EH (cell line): ENCODE results near the gene NDUFV3.
"Not testable (repeated sequence)": the region's sequence is repeated elsewhere in the genome, so short reads cannot be mapped to it uniquely, and the experiment has no call there.

Experiments used
- DNase-seq: peaks from one replicate; pipeline ENCODE4 v3.0.0-alpha.2; 2015; ENCODE audit warnings: low read depth

Gene NDUFV3

DNA sequence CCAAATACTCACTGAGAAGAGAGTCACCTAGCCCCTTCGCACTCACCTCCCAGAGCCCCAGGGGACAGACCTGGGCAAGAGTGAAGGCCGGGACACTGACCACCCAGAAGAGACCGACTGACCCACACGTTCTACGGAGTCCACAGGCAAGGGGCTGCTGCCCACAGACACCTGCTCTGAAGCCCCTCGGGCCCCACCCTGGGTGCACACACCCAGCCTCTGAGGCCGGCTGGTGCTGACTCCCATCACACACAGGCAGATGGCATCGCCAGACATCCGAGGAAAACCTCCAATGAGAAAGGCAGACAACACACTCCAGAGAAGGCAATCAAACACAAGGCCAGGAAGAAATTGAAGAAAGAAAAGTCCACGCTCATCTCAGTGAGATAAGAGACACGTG is 35.9 kb upstream of the NDUFV3 start:
- no peak for DNase-seq

DNA sequence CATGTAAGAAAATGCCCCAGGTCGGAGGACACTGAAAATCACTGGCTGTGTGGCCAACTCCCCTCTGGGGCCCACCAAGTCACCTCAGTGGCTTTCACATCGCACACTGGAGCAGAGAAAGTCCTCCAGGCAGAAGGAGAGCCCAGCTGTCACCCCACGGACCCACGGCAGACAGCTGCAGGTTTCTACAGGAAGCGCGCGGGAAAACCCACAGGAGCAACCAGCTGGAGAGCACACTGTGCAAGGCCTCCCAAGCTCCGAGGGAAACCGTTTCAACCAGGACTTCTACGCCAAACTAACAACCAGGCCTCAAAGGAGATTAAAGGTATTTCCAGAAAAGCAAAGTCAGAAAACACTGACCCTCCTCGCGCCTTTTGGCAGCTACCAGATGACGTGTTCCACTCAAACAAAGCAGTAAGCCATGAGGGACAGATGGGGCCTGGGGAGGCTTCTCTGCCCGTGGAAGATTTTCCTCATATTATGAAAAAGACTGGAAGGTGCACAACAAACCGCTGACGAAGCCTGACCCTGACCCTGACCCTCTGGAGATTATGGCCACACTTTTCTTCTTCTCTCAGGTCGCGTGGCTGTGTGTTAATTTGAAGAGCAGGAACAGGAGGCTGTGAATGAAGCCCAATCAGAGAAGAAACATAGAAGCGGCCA is 34.8 kb upstream of the NDUFV3 start:
- DNase-seq: no peak

DNA sequence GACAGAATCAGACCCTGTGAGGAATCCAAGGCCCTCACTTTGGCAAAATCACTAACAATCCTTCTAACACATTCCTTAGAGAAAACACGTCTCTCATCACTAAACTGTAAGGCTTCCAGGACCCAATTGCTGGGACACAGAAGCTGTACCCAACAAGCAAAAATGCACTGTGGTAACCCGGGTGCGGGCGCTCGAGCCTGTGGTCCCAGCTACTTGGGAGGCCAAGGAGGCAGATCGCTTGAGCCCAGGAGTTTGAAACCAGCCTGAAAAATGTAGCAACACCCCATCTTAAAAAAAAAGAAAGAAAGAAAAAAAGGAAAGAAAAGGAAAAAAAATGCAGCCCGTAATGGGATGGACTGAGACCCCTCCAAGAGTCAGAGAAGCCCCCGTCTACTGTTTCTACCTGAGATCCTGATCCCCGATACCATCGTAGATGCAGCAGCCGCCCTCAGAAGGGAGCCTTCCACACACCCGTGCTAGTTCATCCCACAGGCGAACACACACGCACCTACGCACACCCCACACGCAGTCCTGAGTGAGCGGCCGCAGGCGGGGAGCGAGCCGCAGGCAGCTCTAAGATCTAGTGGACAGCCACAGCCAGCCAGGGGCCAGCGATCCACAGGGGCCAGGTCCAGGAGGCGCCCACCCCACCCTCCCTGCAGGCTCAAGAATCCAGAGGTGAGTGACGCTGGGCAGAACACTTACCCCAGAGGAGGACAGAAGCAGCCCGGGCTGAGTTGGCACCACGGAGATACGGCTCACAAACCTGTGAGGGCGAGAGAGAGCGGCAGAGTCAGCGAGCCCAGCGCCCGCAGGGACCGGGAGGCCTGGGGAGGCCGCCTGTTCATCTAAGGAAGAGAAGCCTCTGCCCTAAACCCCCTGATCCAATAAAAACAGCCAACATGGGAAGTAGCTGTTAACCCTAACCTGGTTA is 33.9 kb upstream of the NDUFV3 start:
- DNase-seq: no peak

DNA sequence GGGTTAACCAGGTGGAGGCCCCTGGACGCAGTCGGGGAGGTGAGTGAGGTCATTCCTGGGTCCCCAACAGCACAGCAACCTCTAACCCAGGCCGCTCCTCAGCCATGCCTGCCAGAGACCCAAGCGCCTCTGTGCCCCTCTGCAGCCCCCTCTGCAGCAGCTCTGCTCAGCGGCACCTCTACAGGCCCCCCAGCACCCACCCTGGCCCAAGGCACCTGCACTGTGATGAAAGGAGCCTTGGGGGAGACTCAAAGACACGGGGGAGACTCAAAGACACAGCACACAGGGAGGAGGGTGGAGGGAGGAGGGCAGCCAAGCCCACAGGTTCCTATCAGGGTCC is 33.2 kb upstream of the NDUFV3 start:
- DNase-seq: no peak

DNA sequence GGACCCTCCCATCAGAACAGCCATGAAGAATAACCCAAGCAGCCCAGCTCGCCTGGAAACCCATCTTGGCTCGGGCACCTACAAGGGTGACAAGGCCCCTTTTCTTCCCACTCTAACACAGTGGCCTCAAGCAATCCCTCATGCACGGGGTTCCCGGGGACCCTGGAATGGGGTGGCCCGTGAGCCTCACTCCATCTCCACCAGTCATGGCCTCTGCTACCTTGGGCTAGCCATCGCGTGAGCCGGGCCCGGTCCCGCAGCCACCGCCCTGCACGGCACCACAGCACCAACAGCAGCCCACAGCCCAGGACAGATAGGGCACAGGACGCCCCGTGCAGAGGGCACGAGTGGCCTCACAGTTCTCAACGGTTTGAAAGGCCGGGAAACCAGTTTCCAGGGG is 32.8 kb upstream of the NDUFV3 start:
- no peak for DNase-seq

DNA sequence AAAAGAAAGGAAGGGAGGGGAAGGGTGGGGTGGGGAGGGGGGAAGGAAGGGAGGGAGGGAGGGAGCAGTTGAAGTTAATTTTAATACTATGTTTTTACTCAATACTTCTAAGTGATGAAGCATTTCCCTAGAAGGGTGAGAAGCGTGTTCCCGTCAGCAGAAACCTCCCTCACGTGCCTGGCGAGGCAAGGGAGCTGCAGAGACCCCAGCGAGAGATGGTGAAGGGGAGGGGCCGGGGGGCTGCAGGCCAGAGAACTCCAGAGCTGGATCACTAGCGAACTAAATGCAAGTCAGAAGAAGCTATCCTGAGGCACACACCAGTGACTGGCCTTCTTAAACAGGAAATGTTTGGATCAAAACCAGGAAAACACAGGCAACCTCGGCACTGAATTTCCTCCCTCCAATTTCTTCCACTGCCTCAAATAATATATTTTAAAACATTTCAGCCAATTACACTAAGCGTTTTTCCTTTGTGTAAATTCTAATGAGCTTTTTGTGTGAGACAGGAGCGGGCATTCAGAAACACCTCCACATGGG is 31.7 kb upstream of the NDUFV3 start:
- DNase-seq: no peak

DNA sequence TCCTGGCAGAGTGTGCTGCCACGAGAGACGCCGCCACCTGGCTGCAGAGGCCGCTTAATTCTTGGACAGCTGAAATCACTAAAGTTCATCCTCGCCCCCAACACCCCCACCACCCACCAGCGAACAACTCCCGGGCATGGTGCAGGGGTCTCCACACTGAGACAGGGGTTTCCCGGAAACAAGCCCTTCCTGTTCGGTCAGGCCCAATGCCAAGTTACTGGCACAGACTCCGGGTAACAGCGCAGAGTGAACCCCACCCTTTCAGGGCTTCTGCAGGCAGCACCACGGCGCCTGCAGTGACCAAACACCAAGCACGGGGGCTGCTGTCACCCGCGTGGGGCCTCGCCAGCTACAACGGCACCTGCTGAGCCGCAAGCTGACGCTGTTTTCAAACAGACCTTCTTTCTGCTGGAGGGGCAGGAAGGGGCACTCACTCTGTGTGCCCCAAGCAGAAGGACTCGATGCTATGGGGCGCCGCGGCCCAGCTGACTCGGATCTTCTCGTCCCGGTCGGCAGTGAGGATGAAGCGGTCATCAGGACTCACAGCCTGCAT is 31.2 kb upstream of the NDUFV3 start:
- DNase-seq: no peak

DNA sequence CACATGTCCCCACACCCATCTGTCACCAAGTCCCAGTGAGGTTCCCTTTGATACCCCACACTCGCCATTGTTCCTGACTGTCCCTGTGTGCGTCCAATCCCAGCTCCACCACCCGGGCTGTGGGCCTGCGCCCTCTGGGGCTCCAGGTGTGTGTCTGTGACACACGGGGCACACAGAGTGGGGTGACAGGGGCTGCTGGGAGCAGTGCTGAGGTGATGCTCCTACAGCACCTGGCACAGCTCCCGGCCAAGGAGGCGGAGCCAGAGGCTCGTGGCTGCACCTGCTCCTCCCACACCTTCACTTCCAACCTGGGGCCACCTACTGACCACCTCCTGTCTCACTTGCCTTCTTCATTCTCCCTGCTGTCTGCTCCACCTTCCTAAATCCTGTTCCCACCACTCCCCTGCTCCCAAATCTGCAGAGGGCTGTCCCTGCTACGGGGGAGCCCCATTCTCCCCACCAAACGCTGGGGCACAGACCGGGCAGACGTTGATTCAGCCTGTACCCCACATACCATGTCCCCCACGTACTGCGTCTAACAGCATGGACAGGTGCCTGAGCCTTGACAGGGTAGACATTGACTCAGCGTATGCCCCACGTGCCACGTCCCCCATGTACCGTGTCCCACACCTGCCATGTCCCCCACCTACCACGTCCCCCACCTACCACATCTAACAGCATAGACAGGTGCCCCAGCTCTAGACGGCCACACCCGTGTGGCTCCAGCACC is 30.2 kb upstream of the NDUFV3 start:
- no peak for DNase-seq

DNA sequence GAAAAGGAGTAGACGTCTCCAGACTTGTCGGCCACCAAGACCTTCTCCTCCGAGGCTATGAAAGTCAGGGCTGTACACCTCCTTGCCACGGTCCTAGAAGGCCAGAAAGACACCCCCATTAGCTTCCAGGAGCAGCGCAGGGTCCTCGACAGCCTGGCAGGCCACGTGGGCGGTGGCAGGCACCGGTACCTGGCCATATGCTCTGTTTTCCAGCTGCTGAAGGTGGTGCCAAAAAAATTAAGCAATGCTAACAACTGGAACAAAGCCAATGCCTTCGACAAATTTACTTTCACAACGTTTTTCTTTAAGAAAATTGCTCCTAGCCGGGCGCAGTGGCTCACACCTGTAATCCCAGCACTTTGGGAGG is 29.6 kb upstream of the NDUFV3 start:
- no peak for DNase-seq

DNA sequence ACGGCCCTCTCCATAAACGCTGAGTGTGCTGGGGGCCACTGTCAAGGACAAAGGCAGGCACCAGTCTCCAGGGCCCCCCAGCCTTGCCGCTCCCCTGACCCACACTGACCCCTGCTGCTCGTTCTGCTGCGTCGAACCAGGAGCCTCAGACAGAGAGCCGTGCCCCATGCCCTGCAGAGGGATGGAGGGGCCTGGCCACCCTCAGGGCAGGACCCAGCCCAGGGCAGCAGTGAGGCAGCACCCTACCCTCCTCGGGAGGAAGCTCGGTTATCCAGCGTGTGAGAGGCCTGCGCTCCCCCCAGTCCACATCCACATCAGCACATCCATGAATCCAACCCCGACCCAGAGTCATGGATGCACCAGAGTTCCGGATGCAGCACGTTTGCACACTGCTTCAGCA is 28.8 kb upstream of the NDUFV3 start:
- no peak for DNase-seq

DNA sequence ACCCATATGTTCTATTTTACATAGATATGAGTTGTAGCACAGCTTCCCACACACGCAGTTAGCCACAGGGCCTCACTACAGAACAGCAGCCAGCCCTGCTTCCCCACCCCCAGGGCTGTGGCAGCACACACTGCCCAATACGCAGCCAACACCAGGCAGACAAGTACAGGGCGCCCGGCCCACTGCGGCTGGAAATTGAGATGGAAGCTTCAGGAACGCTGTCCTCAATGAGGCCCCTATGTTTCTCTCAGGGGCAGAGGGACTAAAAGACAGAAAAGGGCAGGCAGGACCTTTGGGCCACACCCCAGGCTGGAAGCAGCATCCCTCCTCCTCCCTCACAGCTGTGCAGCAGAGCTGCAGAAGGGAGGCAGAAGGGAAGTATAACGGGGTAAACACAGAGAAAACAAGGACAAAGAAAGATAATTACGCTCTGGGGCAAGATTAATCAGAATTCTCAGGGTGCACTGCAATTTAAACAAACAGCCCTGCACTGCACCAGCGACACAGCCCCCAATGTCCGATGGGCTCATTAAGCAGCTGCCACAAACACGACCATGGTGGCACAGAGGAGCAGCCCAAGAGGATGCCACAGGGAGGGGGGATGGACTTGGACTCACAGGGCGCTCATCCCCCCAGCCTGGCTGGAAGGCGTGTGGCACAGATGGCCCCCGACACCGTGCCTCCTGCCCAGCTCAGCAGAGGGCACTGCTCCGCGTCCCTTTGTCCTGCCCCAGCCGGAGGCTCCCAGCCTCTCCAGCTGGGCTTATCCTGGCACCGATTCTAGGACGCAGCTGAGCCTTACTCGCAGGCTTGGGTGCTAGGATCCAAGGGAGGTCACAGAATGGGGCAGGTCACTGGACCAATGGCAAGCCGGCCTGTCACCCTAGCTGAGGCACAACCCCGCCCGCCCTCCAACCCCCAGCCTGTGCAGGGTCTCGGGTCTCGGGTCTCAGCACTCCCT is 28.0 kb upstream of the NDUFV3 start:
- DNase-seq: no peak

DNA sequence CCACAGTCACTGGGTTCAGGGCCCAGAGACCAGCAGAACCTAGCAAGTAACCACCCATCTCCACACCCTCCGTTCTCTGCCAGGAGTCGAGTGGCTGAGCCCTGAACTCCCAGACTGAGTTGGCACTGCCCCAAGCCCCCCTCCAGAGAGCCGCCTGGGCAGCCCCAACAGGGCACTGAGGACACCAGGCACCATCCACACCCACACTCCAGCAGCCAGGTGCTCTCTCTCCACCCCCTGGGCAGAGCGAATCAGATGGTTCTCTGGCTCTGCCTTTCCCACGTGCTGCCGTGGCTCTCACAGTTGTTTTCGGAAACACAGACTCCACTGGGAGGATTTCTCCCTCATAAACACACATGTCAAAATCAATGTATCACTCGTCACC is 27.3 kb upstream of the NDUFV3 start:
- DNase-seq: no peak

DNA sequence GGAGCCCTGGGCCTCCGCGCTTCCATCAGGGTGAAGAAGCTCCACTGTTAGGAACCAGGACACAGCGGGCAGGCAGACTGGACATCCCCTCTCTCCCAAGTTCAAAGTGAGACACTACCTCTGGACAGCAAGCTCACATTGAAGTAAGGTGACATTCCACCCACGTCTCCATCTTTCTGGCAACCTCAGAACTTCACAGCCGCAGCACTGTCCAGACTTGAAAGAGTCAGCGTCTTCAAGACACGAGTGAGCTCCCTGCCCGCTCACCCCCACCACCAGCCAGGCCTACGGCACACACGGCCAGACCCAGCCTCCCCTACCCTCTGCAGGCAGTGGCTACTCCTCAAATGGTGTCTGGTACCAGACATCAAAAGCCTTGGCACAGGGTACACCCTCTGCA is 24.9 kb upstream of the NDUFV3 start:
- DNase-seq: no peak

DNA sequence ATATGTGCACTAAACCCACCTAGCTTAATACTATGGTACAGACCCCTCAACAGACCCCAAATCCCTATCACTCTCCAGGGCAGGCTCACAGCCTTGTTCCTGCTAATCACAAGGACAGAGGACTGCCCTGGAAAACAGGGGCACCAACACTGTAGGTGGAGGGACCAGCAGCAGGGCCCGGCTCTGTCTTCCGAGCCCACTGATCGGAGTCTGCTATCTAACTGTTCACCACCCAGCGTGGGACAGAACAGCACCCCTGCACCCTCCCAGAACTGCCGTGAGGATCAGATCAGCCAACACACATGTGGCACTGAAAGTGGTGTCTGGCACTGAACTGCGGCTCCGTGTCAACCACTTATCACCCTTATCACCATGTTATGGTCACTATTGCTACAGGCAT is 20.0 kb upstream of the NDUFV3 start:
- DNase-seq: no peak

DNA sequence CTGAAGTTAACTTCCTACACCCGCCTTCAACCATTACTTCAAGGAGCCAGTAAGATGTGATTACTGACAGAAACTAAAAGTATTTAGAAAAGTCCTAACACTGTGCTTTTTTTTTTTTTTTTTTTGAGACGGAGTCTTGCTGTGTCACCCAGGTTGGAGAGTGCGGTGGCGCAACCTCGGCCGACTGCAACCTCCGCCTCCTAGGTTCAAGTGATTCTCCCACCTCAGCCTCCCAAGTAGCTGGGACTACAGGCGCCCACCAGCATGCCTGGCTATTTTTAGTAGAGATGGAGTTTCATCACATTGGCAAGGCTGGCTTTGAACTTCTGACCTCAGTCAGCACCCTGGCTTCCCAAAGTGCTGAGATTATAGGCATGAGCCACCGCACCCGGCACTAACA is 17.3 kb upstream of the NDUFV3 start:
- DNase-seq: not testable (repeated sequence)

DNA sequence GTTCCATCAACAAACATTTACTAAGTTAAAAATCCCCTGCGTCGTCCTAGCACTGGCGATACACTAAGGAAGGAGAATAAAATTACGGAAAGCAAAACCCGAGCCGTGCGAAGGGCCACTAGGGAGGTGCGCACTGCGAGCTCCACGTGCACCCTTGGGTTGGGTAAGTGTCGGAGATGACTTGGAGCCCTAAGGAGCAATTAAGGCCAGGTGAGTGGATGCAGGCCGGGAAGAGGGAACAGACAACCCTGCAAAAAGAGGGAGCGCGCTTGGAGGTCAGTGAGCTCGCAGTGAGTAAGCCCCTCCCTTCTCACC is 14.5 kb upstream of the NDUFV3 start:
- DNase-seq: no peak

DNA sequence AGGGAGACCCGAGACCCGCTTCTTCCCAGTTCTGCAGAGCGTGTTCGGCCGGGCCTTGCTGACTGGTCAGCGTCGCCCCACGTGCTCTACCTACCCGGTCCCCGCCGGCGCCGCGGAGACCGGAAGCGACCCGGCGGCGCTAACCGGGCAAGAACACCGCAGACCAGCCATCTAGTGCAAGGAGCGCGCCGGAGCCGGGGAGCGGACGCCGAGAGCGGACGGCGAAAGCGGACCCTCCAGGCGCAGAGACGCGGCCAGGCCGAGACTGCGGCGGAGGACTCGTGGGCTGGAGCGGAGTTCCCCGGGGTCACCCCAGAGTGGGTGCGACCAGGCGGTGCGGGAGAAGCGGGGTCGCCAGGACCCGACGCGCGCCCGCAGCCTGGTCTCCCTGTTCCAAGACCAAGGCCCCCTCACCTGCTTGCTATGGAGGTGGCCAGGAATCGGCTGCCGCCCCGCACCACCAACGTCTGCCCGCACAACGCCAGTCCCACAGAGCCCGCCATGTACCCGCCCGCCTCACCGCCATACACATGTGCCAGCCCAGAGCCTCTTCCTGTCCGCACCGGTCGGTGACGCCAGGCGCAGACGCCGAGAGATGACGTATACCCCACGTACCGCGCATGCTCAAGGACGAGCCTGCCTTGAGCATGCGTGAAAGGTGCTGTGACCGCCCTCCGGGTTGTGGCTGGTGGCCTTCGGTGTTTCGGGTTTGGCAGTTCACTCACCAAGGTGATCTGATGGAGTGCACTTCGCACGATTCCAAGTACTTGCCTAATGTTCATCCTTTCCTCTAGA is 13.9 kb upstream of the NDUFV3 start, which contains the start of gene WDR4:
TSS of gene WDR4 (minus strand) at position 547 of the 795 bp plus-strand sequence. CDS start at position 503, 44 bp downstream.
- peak; percentile 97 for DNase-seq

DNA sequence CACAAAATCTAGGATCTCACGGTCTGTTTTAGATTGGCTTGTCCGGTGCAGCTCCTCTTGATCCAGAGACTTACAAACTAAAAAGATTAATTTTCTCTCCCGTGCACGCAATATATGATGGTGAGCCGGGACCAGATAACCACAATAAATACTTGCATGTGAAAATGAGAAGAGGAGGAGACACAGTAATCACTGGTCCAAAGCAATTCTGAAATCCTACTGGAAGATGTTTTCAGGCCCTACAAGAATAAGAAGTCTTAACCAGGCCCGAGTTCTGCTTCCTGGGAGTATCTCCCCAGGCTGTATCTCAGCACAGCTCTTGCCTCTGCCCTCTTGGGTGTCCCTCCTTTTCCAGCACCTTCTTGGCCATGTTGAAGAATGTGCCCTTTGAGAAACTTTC is 12.8 kb upstream of the NDUFV3 start:
- no peak for DNase-seq

DNA sequence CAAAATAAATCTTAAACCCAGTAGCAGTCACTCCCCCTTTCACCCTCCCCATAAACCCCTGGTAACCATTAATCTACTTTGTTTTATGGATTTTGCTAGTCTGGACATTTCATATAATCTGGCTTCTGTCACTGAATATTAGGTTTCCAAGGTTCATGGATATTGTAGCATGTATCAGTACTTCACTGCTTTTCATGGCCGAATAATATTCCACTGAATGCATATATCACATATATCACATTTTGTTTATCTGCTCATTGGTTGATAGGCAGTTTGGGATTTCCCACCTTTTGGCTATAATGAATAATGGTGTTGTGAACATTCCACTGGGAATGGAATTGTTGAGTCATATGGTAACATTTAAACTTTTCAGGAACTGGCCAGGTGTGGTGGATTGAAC is 9.2 kb upstream of the NDUFV3 start:
- no peak for DNase-seq

DNA sequence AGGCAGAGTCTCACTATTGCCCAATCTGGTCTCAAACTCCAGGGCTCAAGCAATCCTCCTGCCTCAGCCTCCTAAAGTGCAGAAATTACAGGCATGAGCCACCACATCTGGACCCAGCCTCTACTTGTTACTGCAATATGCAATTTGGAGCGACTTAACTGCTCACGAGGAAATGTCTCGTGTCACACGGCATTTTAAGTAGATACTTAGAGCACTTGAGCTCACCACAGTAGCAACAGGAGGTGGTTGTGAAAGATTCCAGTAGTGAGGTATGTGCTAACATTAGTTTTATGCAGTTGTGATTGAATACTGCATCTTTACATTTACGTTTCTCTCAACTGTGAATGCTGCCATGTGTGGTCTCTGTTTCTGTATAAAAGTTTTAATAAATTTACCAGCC is 5.8 kb upstream of the NDUFV3 start:
- DNase-seq: no peak

DNA sequence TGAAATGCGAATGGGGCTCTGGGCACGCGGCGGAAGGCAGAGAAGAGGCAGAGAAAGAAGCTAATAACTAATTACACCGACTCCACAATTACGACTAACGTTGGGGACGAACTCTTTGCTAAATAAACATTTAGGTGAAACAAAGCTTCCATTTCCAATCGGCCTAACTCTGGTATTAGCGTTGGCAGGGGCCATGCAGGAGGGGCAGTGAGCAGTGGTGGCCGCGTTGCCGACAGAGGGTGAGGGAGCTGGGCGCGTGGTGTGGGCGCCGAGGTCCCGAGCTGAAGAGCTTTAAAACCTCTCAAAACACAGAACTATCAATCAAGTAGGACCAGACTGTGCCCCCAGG is 553 bp upstream of the NDUFV3 start:
- DNase-seq: no peak
